OCI-LY1 (cell line): Measurements from ENCODE around the gene JUNB.
A peak's percentile ranks its signal among the peaks of the same experiment; 100 is the strongest.

Source experiments
- H2AFZ ChIP-seq: fragments of 200-600 bp; sonication (generic), shearing (Covaris generic); 2 replicates; pipeline ENCODE4 v1.6.0; 2014; ENCODE audit warnings: antibody characterized with exemption, mild to moderate bottlenecking, low read length
- H3F3A ChIP-seq: fragments of 200-600 bp; sonication (generic), shearing (Covaris generic); 2 replicates; pipeline ENCODE4 v1.6.0; 2014; ENCODE audit warnings: mild to moderate bottlenecking, antibody characterized with exemption, low read length, moderate library complexity; ENCODE audit not compliant: insufficient read depth
- H3K27ac ChIP-seq: fragments of 200-600 bp; sonication (generic); 2 replicates; pipeline ENCODE4 v1.5.1; 2014; ENCODE audit warnings: low read length, mixed run types, mild to moderate bottlenecking, low read depth; ENCODE audit not compliant: poor library complexity, severe bottlenecking
- H3K27me3 ChIP-seq: fragments of 200-600 bp; sonication (generic); 2 replicates; pipeline ENCODE4 v1.6.0; 2014; ENCODE audit warnings: antibody characterized with exemption, mild to moderate bottlenecking, low read length, moderate library complexity; ENCODE audit not compliant: insufficient read depth
- H3K36me3 ChIP-seq: fragments of 200-600 bp; sonication (generic); 2 replicates; pipeline ENCODE4 v1.6.1; 2014; ENCODE audit warnings: mild to moderate bottlenecking, antibody characterized with exemption, low read length, moderate library complexity, mixed read lengths; ENCODE audit not compliant: insufficient read depth
- H3K4me1 ChIP-seq: fragments of 200-600 bp; sonication (generic); 2 replicates; pipeline ENCODE4 v1.5.1; 2014; ENCODE audit warnings: mild to moderate bottlenecking, low read length, moderate library complexity; ENCODE audit not compliant: insufficient read depth, severe bottlenecking
- H3K4me2 ChIP-seq: fragments of 200-600 bp; sonication (generic), shearing (Covaris generic); 2 replicates; pipeline ENCODE4 v1.6.1; 2014; ENCODE audit warnings: low read length
- H3K4me3 ChIP-seq: fragments of 200-600 bp; sonication (generic); 2 replicates; pipeline ENCODE4 v1.5.1; 2014; ENCODE audit warnings: low read length, low read depth, mild to moderate bottlenecking, mixed read lengths; ENCODE audit not compliant: poor library complexity, severe bottlenecking
- H3K79me2 ChIP-seq: fragments of 200-600 bp; shearing (Covaris generic); 2 replicates; pipeline ENCODE4 v1.6.1; 2016; ENCODE audit warnings: mixed run types, low read length, mixed read lengths; ENCODE audit not compliant: insufficient read depth
- H3K9ac ChIP-seq: fragments of 200-600 bp; sonication (generic), shearing (Covaris generic); 2 replicates; pipeline ENCODE4 v1.6.1; 2014; ENCODE audit warnings: mild to moderate bottlenecking, low read length, mixed read lengths
- H3K9me2 ChIP-seq: fragments of 200-600 bp; sonication (generic), shearing (Covaris generic); 2 replicates; pipeline ENCODE4 v1.6.1; 2014; ENCODE audit warnings: low read depth, mild to moderate bottlenecking, low read length, mixed read lengths
- H3K9me3 ChIP-seq: fragments of 200-600 bp; shearing (Covaris generic); 2 replicates; pipeline ENCODE4 v1.6.1; 2014; ENCODE audit warnings: low read length, mixed read lengths
- H4K20me1 ChIP-seq: fragments of 200-600 bp; sonication (generic), shearing (Covaris generic); 2 replicates; pipeline ENCODE4 v1.6.0; 2016; ENCODE audit warnings: mild to moderate bottlenecking, low read length; ENCODE audit not compliant: insufficient read depth
- CTCF ChIP-seq: fragments of 200-600 bp; sonication (generic), shearing (Covaris generic); IDR thresholded peaks from 2 replicates; pipeline ENCODE4 v1.5.1; 2017; ENCODE audit warnings: mild to moderate bottlenecking, antibody characterized with exemption, low read length, moderate library complexity, mixed read lengths
- EZH2 ChIP-seq: fragments of 200-600 bp; sonication (generic), shearing (Covaris generic); IDR thresholded peaks from 2 replicates; pipeline ENCODE4 v1.8.0; 2017; ENCODE audit warnings: borderline replicate concordance, mixed run types, mild to moderate bottlenecking, antibody characterized with exemption, low read length, moderate library complexity, mixed read lengths

Gene JUNB

GRCh38 chr19:12779162-12779993 is 11.9 kb upstream of the JUNB start:
- no peak overlapping the region for H2AFZ ChIP-seq
- H3K4me2 ChIP-seq = no peak overlapping the region; the same call in 1 of the 2 replicates
- H4K20me1 ChIP-seq = no peaks in the 10 kb centered on the region
- no peaks in the 10 kb centered on the region for H3K36me3 ChIP-seq
- no peaks in the 10 kb centered on the region for H3K9me2 ChIP-seq
- H3K79me2 ChIP-seq = no peaks in the 10 kb centered on the region
- H3F3A ChIP-seq = peaks cover 3% of the 10 kb centered on the region; the same call in 1 of the 2 replicates
- H3K27me3 ChIP-seq = no peaks in the 10 kb centered on the region
- H3K9ac ChIP-seq = no peak overlapping the region; the same call in 1 of the 2 replicates
- no peak for TF ChIP-seq EZH2
- peak; percentile 19; the same call in 1 of the 2 replicates for TF ChIP-seq CTCF
- no peaks in the 10 kb centered on the region for H3K9me3 ChIP-seq
- H3K4me3 ChIP-seq = no peak overlapping the region
- no peak overlapping the region for H3K27ac ChIP-seq
- H3K4me1 ChIP-seq = peaks cover 58% of the 10 kb centered on the region

- Histone ChIP-seq H4K20me1 (no peaks in the 10 kb centered on the region), H3K9me3 (no peaks in the 10 kb centered on the region), H2AFZ (no peak overlapping the region), H3K4me1 (peaks cover 73% of the 10 kb centered on the region), H3K27ac (peak overlapping the region; percentile 47), H3F3A (no peaks in the 10 kb centered on the region), H3K4me2 (peak overlapping the region; percentile 71), H3K9ac (peak overlapping the region; percentile 44; the same call in 1 of the 2 replicates), H3K79me2 (no peaks in the 10 kb centered on the region), H3K4me3 (peak overlapping the region; percentile 54), H3K36me3 (no peaks in the 10 kb centered on the region), H3K9me2 (no peaks in the 10 kb centered on the region), H3K27me3 (no peaks in the 10 kb centered on the region)
- TF ChIP-seq EZH2 (no peak), CTCF (no peak)
These were observed 9.2 kb upstream of the JUNB start for GRCh38 chr19:12782174-12782423.

GRCh38 chr19:12782424-12783290 is 8.6 kb upstream of the JUNB start:
- Histone ChIP-seq H3K27me3 (no peaks in the 10 kb centered on the region), H3K4me1 (peaks cover 68% of the 10 kb centered on the region), H3K27ac (peak overlapping the region; percentile 47), H3K36me3 (no peaks in the 10 kb centered on the region), H3K9me3 (no peaks in the 10 kb centered on the region), H4K20me1 (no peaks in the 10 kb centered on the region), H3K4me3 (peak overlapping the region; percentile 54), H3K9ac (peak overlapping the region; percentile 44; the same call in 1 of the 2 replicates), H2AFZ (no peak overlapping the region), H3F3A (no peaks in the 10 kb centered on the region), H3K79me2 (no peaks in the 10 kb centered on the region), H3K4me2 (peak overlapping the region; percentile 71), H3K9me2 (no peaks in the 10 kb centered on the region)
- TF ChIP-seq EZH2 (no peak), CTCF (no peak)
